ENCODE measurements around the gene SLC9A8.

SLC9A8 gene

GRCh38 chr20:49938173-49939163, 125.8 kb downstream of the SLC9A8 start:
- peaks cover 35% of the 10 kb centered on the region for H3K4me1 ChIP-seq (ENCODE audit: insufficient read depth, low read length)
- ATAC-seq (ENCODE audit: insufficient read depth, low read depth), result no peak
- DNase-seq, result no peak

GRCh38 chr20:49941456-49941855, 128.8 kb downstream of the SLC9A8 start:
- peaks cover 89% of the 10 kb centered on the region for H3K79me2 ChIP-seq (ENCODE audit: insufficient read depth, low read length)
- no peaks in the 10 kb centered on the region for H3K27me3 ChIP-seq (ENCODE audit: insufficient read depth, low read length, poor library complexity)
- no peak for TF ChIP-seq EZH2 (IDR thresholded peaks at IDR 0.05; ENCODE audit: borderline replicate concordance, low read depth, low read length, severe bottlenecking)
- no peak overlapping the region for H2AFZ ChIP-seq (ENCODE audit: low read depth, low read length)
- H3K27ac ChIP-seq (ENCODE audit: low read length), result no peak overlapping the region
- no peak overlapping the region for H3K4me2 ChIP-seq (ENCODE audit: insufficient read depth, low read length)
- no peak overlapping the region for H3K4me3 ChIP-seq (ENCODE audit: low read depth in 1 of 2, low read length in 2 of 2)
- H3K4me1 ChIP-seq (ENCODE audit: insufficient read depth, low read length), result peaks cover 26% of the 10 kb centered on the region
- ATAC-seq (ENCODE audit: insufficient read depth, low read depth) (no peak), DNase-seq (no peak)
- no peaks in the 10 kb centered on the region for H3K9me3 ChIP-seq (ENCODE audit: insufficient read depth, low read length, severe bottlenecking)
- no peak overlapping the region for H3K9ac ChIP-seq (ENCODE audit: low read depth, low read length)
- H4K20me1 ChIP-seq (ENCODE audit: insufficient read depth, low read length), result peaks cover 63% of the 10 kb centered on the region
- peaks cover 68% of the 10 kb centered on the region for H3K36me3 ChIP-seq (ENCODE audit: insufficient read depth, low read length)

More at GRCh38 chr20:49938173-49939163, 125.8 kb downstream of the SLC9A8 start:
- Histone ChIP-seq H3K9ac (ENCODE audit: low read depth, low read length) (peak overlapping the region; percentile 96; the same call in 1 of the 2 replicates), H2AFZ (ENCODE audit: low read depth, low read length) (no peak overlapping the region), H3K27ac (ENCODE audit: low read length) (peak overlapping the region; percentile 85), H4K20me1 (ENCODE audit: insufficient read depth, low read length) (peaks cover 49% of the 10 kb centered on the region), H3K36me3 (ENCODE audit: insufficient read depth, low read length) (peaks cover 45% of the 10 kb centered on the region), H3K9me3 (ENCODE audit: insufficient read depth, low read length, severe bottlenecking) (no peaks in the 10 kb centered on the region), H3K79me2 (ENCODE audit: insufficient read depth, low read length) (peaks cover 74% of the 10 kb centered on the region), H3K27me3 (ENCODE audit: insufficient read depth, low read length, poor library complexity) (no peaks in the 10 kb centered on the region), H3K4me2 (ENCODE audit: insufficient read depth, low read length) (peak overlapping the region; percentile 92), H3K4me3 (ENCODE audit: low read depth in 1 of 2, low read length in 2 of 2) (peak overlapping the region in 1 of 2 experiments; percentile 86; a peak in 1 of 4 replicates)
- no peak for TF ChIP-seq CTCF (IDR thresholded peaks at IDR 0.05; ENCODE audit: borderline replicate concordance, extremely low read depth, low read length, poor library complexity, severe bottlenecking)
- no peak for TF ChIP-seq EZH2 (IDR thresholded peaks at IDR 0.05; ENCODE audit: borderline replicate concordance, low read depth, low read length, severe bottlenecking)
